Ectodermal cell (in vitro differentiated cells): Measurements from ENCODE around the gene BAZ2B.
"Not testable (repeated sequence)": the region's sequence is repeated elsewhere in the genome, so short reads cannot be mapped to it uniquely, and the experiment has no call there.

Experiments used
- H3K27ac ChIP-seq: 2 replicates; pipeline ENCODE4 v1.7.0; 2013; ENCODE audit warnings: mild to moderate bottlenecking, low read depth, low read length; ENCODE audit not compliant: insufficient read depth, poor library complexity, severe bottlenecking
- H3K27me3 ChIP-seq: 2 replicates; pipeline ENCODE4 v1.7.0; 2013; ENCODE audit warnings: mild to moderate bottlenecking, low read length; ENCODE audit not compliant: insufficient read depth, control insufficient read depth, poor library complexity, severe bottlenecking
- H3K36me3 ChIP-seq: one replicate; pipeline ENCODE4 v1.7.0; 2013; ENCODE audit warnings: low read length; ENCODE audit not compliant: control insufficient read depth, insufficient read depth
- H3K4me1 ChIP-seq: one replicate; pipeline ENCODE4 v1.7.0; 2013; ENCODE audit warnings: low read length; ENCODE audit not compliant: control insufficient read depth, insufficient read depth
- H3K4me3 ChIP-seq: 2 replicates; pipeline ENCODE4 v1.7.0; 2013; ENCODE audit warnings: low read depth, low read length, control low read depth; ENCODE audit not compliant: insufficient read depth
- H3K9me3 ChIP-seq: 2 replicates; pipeline ENCODE4 v1.7.0; 2013; ENCODE audit warnings: mild to moderate bottlenecking, low read length, moderate library complexity; ENCODE audit not compliant: control insufficient read depth
- WGBS, 2 experiments: methylation state at CpG; one replicate each; pipeline ENCODE4 v1.1.7; 2013; ENCODE audit warnings: missing lambda C conversion rate in 2 of 2; 5-methylcytosine and 5-hydroxymethylcytosine counted together

BAZ2B gene

DNA sequence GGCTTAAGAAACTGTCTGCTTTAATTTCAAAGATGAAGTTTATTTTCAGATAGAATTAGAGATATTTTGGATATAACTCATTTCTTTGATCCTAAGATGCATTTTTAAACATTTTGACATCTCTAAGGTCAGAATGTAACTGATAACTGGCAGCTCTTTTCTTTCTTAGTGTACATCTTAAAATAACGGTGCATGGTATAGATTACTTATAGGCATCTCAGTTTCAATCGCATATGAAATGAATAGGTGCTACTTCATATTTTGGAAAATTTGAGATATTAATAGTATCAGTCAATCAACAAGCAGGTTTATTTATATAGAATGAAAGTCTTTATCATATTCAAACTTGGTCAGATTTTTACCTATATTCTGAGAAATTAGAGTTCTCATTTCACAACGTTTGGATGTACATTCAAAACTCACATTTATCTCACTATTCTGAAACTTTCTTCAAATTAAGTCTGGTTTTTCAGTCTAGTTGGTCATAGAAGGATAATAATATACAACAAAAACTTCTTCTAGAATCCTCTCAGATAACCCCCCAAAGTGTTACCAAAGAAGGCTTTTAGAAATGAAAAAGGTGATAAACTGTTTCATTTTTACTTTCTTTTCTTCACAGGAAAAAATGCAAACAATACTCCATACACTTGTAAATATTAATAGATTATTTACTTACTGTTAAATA is 207.1 kb downstream of the BAZ2B start:
- Histone ChIP-seq H3K27me3 (no peaks in the 10 kb centered on the region), H3K4me3 (no peak overlapping the region), H3K9me3 (no peaks in the 10 kb centered on the region), H3K27ac (no peak overlapping the region), H3K36me3 (peaks cover 6% of the 10 kb centered on the region), H3K4me1 (no peaks in the 10 kb centered on the region)
- 80 to 100% methylated on average over 1 to 2 of the region's 3 CpGs for WGBS, 2 experiments

DNA sequence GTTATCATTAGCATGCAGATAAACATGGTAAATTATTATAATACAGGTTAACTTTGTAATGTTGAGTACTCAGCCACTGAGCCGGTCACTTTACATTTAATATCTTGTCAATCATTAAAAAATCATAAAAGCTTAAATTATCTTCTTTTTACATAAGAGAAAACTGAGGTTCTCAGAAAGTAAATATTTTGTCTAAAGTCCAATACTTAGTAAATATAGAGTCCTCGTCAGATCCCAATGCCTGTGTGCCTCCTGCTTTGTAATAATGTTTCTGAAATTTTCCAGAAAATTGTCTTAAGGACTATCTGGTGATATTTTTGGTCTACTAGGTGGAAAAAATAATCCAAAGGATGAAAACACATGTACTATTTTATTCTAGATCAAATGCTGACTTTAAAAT is 213.6 kb downstream of the BAZ2B start:
- Histone ChIP-seq H3K4me1 (no peaks in the 10 kb centered on the region), H3K27me3 (no peaks in the 10 kb centered on the region), H3K9me3 (no peaks in the 10 kb centered on the region), H3K4me3 (no peak overlapping the region), H3K36me3 (peaks cover 6% of the 10 kb centered on the region), H3K27ac (no peak overlapping the region)
- 94% methylated on average over 2 of the region's 2 CpGs; no CpG with 5 or more reads in 1 of the 2 experiments for WGBS, 2 experiments

DNA sequence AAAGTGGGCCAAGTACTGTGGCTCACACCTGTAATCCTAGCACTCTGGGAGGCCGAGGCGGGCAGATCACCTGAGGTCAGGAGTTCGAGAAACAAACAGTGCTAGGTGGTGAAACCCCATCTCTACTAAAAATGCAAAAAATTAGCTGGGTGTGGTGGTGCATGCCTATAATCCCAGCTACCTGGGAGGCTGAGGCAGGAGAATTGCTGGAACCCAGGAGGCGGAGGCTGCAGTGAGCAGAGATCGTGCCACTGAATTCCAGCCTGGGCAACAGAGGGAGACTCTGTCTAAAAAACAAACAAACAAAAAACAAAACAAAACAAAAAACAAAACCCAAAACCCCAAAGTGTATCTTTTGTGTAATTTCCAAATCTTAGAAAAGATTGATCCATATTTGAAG is 214.2 kb downstream of the BAZ2B start:
- 86 to 94% methylated on average over 5 of the region's 5 CpGs for WGBS, 2 experiments
- not testable (repeated sequence) for H3K27me3 ChIP-seq, H3K27ac ChIP-seq, H3K36me3 ChIP-seq, H3K9me3 ChIP-seq, H3K4me1 ChIP-seq, H3K4me3 ChIP-seq

DNA sequence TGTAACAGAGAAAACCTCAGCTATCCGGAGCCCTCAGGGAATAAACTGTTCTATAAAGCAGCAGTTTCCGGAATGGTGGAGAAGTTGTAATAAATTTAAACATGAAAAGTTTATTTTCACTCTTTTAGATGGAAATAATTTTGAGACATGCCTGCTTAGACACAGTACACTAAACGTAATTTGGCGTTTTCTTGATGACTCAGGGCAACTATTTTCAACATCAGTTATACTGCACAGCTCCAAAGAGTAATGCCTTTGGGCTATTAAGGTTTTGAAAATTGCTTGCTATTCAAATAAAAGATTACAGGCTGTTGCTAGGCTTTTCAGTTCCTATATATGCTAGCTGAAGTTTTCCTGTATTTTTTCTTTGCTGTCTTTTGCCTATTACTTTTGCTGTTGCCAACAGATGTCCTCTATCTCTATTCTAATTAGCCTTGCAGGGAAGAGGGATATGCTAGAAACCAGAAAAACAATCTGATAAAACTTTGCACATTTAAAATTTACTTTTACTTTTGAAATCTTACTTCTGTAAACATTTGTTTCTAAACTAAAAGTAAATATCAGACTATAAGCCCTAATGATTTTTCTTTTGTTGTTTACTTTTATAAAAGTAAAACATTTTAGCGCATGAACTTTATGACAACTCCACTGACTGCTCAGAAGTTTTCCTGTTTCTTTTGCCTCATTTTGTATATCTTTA is 216.5 kb downstream of the BAZ2B start:
- H3K27ac ChIP-seq = no peak overlapping the region
- no peaks in the 10 kb centered on the region for H3K4me1 ChIP-seq
- WGBS, 2 experiments = 95 to 99% methylated on average over 4 to 5 of the region's 5 CpGs
- no peak overlapping the region for H3K4me3 ChIP-seq
- H3K9me3 ChIP-seq = no peaks in the 10 kb centered on the region
- no peaks in the 10 kb centered on the region for H3K27me3 ChIP-seq
- no peaks in the 10 kb centered on the region for H3K36me3 ChIP-seq

DNA sequence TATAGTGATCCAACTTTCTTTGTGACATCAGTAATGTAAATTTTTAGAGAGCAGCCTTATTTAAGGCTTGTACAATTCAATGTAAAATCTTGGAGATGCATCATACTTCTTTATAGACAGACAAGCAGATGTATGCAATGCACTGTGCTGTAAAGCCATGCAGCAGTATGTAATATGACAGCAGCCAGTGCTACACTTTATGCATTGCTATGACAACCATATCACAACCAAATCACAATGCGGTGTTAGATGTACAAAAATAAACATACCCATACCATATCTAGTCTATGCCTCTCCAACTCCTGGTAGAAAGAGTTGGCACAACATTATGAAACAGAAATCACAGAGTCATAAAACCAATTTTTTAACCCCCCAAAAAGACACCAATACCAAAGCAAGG is 219.5 kb downstream of the BAZ2B start:
- Histone ChIP-seq H3K4me3 (no peak overlapping the region), H3K4me1 (no peaks in the 10 kb centered on the region), H3K9me3 (no peaks in the 10 kb centered on the region), H3K27ac (no peak overlapping the region), H3K36me3 (no peaks in the 10 kb centered on the region), H3K27me3 (no peaks in the 10 kb centered on the region)
- WGBS, 2 experiments = 91 to 95% methylated on average over 1 of the region's 1 CpG

DNA sequence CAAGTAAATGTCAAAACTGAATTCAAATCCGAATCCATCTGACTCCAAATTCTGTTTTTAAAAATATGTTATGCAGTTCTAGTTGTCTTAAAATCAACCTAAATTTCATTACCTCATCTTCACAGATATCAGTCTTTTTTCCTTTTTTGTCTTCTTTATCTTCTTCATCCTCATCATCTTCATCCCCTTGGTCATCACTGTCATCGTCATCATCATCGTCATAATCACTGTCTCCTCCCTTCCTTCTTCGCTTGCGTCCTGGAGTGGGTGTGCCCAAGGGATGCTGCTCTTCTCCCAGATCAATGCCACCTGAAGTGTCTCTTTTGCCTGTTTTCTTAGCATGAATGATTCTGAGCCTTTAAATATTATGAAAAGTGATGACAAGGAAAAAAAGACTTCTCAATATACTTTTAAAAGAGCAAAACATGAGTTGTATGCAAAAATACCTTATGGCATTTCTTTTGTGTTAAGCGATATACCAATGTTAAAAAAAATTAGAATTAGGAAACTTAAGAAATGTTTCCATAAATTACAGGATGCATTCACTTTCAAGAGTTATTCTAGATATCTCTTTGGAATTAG is 233.8 kb downstream of the BAZ2B start:
- WGBS, 2 experiments = 90 to 99% methylated on average over 5 to 6 of the region's 6 CpGs
- peaks cover 24% of the 10 kb centered on the region for H3K36me3 ChIP-seq
- H3K27ac ChIP-seq = no peak overlapping the region
- H3K4me1 ChIP-seq = no peaks in the 10 kb centered on the region
- no peaks in the 10 kb centered on the region for H3K9me3 ChIP-seq
- H3K4me3 ChIP-seq = no peak overlapping the region
- no peaks in the 10 kb centered on the region for H3K27me3 ChIP-seq

DNA sequence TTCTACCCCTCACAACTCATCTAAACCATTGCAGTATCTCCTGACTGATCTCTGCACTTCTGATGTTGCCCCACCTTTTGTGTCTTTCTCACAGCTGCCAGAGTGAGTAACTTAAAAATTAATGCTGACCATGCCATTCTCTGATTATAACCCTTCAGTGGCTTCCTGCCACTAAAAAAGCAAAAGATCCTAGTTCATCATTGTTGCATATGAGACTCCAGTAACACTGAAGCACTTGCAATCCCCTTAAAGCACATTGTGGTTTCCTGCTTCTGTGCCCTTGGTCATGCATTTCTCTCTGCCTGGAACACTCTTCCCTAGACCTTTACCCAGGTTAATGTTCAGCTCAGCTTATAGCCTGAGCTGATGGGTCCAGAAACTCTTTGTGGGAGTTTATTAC is 234.8 kb downstream of the BAZ2B start:
- no peaks in the 10 kb centered on the region for H3K9me3 ChIP-seq
- H3K36me3 ChIP-seq = peaks cover 24% of the 10 kb centered on the region
- no peak overlapping the region for H3K27ac ChIP-seq
- H3K27me3 ChIP-seq = no peaks in the 10 kb centered on the region
- H3K4me3 ChIP-seq = no peak overlapping the region
- no peaks in the 10 kb centered on the region for H3K4me1 ChIP-seq

DNA sequence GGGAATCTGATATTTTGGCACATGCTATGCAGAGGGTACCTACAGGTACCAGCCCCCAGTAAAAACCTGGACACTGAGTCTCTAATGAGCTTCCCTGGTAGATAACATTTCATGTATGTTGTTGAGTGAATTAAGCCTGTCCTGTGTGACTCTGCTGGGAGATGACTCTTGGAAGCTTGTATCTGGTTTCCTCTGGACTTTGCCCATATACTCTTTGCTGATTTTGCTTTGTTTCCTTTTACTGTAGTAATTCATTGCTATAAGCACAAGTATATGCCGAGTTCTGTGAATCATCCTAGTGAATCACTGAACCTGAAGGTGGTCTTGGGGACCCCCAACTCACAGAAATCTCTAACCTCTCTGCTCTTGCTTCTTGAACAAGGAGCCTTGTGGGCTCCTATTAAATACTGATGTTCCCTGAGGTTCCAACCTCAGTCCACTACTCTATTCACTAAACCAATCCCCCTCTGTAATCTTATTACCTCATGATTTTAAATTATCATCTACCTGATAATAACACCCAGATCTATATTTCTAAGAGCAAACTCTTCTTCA is 235.6 kb downstream of the BAZ2B start:
- Histone ChIP-seq H3K9me3 (no peaks in the 10 kb centered on the region), H3K27me3 (no peaks in the 10 kb centered on the region), H3K4me1 (no peaks in the 10 kb centered on the region), H3K36me3 (peaks cover 23% of the 10 kb centered on the region), H3K4me3 (no peak overlapping the region), H3K27ac (no peak overlapping the region)
- 87 to 100% methylated on average over 1 of the region's 1 CpG for WGBS, 2 experiments

DNA sequence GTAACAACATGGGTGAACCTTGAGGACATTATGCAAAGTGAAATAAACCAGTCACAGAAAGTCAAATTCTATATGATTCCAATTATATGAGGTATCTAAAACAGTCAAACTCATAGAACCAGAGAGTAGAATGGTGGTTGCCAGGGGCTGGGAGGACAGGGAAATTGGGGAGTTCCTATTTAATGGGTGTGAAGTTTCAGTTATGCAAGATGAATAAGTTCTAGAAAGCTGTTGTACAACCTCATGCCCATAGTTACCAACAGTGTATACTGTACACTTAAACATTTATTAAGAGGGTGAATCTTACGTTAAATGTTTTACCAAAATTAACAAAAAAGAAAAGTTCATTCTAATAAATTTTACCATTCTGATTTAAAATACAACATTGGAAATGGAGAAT is 237.2 kb downstream of the BAZ2B start:
- Histone ChIP-seq H3K4me3 (no peak overlapping the region), H3K4me1 (no peaks in the 10 kb centered on the region), H3K27me3 (no peaks in the 10 kb centered on the region), H3K36me3 (peaks cover 13% of the 10 kb centered on the region), H3K9me3 (no peaks in the 10 kb centered on the region), H3K27ac (no peak overlapping the region)
- no CpG with 5 or more reads among the region's 1 CpG for WGBS, 2 experiments

DNA sequence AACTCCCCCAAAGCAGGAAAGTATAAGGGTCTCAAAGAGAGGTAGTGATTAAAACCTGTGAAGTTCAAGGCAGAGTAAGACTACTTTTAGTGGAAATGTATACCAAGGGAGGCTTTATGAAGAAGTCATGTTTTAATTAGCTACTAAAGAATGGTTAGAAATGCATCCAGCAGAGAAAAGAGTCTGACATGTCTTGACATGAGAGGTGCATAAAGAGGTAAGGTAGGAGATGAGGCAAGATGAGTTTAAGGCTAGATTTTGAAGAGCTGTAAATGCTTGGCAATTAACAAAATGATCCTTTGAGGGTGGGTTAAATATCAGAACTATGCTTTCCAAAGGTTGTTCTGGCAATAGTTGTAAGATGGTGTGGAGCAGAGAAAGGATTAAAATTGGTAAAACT is 241.1 kb downstream of the BAZ2B start:
- Histone ChIP-seq H3K36me3 (peaks cover 21% of the 10 kb centered on the region), H3K4me3 (no peak overlapping the region), H3K4me1 (no peaks in the 10 kb centered on the region), H3K27ac (no peak overlapping the region), H3K27me3 (no peaks in the 10 kb centered on the region), H3K9me3 (no peaks in the 10 kb centered on the region)
